ENCODE measurements around the gene CAMK2G.
"Not testable (repeated sequence)": the region's sequence is repeated elsewhere in the genome, so short reads cannot be mapped to it uniquely, and the experiment has no call there.

The CAMK2G gene

DNA sequence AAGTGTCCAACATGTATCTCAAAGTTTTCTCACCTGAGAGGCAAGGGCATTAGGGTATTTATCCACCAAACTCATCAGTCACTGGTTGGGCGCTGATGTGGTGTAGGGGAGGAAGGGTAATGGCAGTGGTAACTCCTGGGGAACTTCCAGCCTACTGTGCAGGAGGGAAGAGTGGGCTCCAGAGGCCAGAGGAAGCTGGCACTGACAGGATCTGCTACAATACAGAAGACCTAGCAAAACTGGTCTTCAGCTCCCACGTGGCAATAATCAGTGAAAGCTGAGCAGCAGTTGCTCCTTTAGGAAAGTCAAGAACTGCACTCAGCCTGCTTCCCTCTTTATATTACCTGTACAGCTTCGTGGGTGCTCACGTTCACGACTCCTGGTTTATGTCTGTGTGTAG lies 17.2 kb upstream of the CAMK2G start:
- no peak overlapping the region for H3K9ac ChIP-seq (ENCODE audit: low read length)
- no peaks in the 10 kb centered on the region for H3K9me3 ChIP-seq (ENCODE audit: low read length)
- H2AFZ ChIP-seq (ENCODE audit: low read length) = no peak overlapping the region
- no peaks in the 10 kb centered on the region for H3K36me3 ChIP-seq (ENCODE audit: insufficient read depth, low read length)
- H3K4me3 ChIP-seq (ENCODE audit: low read depth, low read length, poor library complexity, severe bottlenecking) = no peak overlapping the region
- peaks cover 3% of the 10 kb centered on the region for H3K4me1 ChIP-seq (ENCODE audit: insufficient read depth, low read length, severe bottlenecking)
- no peaks in the 10 kb centered on the region for H3F3A ChIP-seq (ENCODE audit: insufficient read depth, low read length)
- 0 out of 2 replicates have a peak, but pooled peaks cover 7% of the 10 kb centered on the region for H3K27me3 ChIP-seq (ENCODE audit: insufficient read depth, low read length)
- TF ChIP-seq EZH2 (IDR thresholded peaks at IDR 0.05; ENCODE audit: borderline replicate concordance, low read length) = no peak
- TF ChIP-seq, protein P1, sequence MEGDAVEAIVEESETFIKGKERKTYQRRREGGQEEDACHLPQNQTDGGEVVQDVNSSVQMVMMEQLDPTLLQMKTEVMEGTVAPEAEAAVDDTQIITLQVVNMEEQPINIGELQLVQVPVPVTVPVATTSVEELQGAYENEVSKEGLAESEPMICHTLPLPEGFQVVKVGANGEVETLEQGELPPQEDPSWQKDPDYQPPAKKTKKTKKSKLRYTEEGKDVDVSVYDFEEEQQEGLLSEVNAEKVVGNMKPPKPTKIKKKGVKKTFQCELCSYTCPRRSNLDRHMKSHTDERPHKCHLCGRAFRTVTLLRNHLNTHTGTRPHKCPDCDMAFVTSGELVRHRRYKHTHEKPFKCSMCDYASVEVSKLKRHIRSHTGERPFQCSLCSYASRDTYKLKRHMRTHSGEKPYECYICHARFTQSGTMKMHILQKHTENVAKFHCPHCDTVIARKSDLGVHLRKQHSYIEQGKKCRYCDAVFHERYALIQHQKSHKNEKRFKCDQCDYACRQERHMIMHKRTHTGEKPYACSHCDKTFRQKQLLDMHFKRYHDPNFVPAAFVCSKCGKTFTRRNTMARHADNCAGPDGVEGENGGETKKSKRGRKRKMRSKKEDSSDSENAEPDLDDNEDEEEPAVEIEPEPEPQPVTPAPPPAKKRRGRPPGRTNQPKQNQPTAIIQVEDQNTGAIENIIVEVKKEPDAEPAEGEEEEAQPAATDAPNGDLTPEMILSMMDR (IDR thresholded peaks at IDR 0.05; ENCODE audit: low read length) = no peak
- H4K20me1 ChIP-seq (ENCODE audit: insufficient read depth, low read length) = no peaks in the 10 kb centered on the region
- H3K4me2 ChIP-seq (ENCODE audit: low read length) = no peak overlapping the region
- no peaks in the 10 kb centered on the region for H3K9me2 ChIP-seq (ENCODE audit: low read depth, low read length)
- H3K27ac ChIP-seq (ENCODE audit: low read depth, low read length, poor library complexity, severe bottlenecking) = no peak overlapping the region
- no peaks in the 10 kb centered on the region for H3K79me2 ChIP-seq (ENCODE audit: insufficient read depth, low read length)

DNA sequence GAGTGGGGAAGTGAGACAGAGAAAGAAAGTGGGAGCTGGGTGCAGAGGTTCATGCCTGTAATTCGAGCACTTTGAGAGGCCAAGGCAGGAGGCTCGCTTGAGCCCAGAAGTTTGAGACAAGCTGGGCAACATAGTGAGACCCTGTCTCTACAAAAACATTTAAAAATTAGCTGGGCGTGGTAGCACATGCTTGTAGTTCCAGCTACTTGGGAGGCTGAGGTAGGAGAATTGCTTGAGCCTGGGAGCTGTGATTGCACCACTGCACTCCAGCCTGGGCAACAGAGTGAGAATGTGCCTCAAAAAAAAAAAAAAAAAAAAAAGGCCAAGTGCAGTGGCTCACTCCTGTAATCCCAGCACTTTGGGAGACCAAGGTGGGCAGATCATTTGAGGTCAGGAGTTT lies 16.5 kb upstream of the CAMK2G start:
- not testable (repeated sequence) for H3K9me3 ChIP-seq (ENCODE audit: low read length); H4K20me1 ChIP-seq (ENCODE audit: insufficient read depth, low read length); H3K27me3 ChIP-seq (ENCODE audit: insufficient read depth, low read length); H3K27ac ChIP-seq (ENCODE audit: low read depth, low read length, poor library complexity, severe bottlenecking); H3F3A ChIP-seq (ENCODE audit: insufficient read depth, low read length); H3K9me2 ChIP-seq (ENCODE audit: low read depth, low read length); H3K79me2 ChIP-seq (ENCODE audit: insufficient read depth, low read length); H3K4me1 ChIP-seq (ENCODE audit: insufficient read depth, low read length, severe bottlenecking); H3K9ac ChIP-seq (ENCODE audit: low read length); H2AFZ ChIP-seq (ENCODE audit: low read length); H3K4me2 ChIP-seq (ENCODE audit: low read length); H3K4me3 ChIP-seq (ENCODE audit: low read depth, low read length, poor library complexity, severe bottlenecking); H3K36me3 ChIP-seq (ENCODE audit: insufficient read depth, low read length)

DNA sequence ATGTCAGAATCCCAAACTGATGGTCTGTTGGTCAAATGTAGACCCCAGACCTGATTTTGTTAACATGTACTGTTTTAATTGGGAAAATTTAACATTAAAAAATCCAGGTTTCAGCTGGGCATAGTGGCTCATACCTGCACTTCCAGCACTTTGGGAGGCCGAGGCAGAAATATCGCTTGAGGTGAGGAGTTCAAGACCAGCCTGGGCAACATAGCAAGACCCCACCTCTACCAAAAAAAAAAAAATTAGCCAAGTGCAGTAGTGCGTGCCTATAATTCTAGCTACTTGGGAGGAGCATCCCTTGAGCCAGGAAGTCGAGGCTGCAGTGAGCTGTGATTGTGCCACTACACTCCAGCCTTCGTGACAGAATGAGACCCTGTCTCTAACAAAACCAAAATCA lies 15.9 kb upstream of the CAMK2G start:
- Histone ChIP-seq H4K20me1 (ENCODE audit: insufficient read depth, low read length) (no peaks in the 10 kb centered on the region), H2AFZ (ENCODE audit: low read length) (no peak overlapping the region), H3K4me3 (ENCODE audit: low read depth, low read length, poor library complexity, severe bottlenecking) (no peak overlapping the region), H3K9me2 (ENCODE audit: low read depth, low read length) (no peaks in the 10 kb centered on the region), H3K9me3 (ENCODE audit: low read length) (no peaks in the 10 kb centered on the region), H3K27ac (ENCODE audit: low read depth, low read length, poor library complexity, severe bottlenecking) (no peak overlapping the region), H3K4me1 (ENCODE audit: insufficient read depth, low read length, severe bottlenecking) (peaks cover 3% of the 10 kb centered on the region), H3K36me3 (ENCODE audit: insufficient read depth, low read length) (no peaks in the 10 kb centered on the region), H3K4me2 (ENCODE audit: low read length) (no peak overlapping the region), H3K79me2 (ENCODE audit: insufficient read depth, low read length) (no peaks in the 10 kb centered on the region), H3K9ac (ENCODE audit: low read length) (no peak overlapping the region), H3K27me3 (ENCODE audit: insufficient read depth, low read length) (0 out of 2 replicates have a peak, but pooled peaks cover 7% of the 10 kb centered on the region), H3F3A (ENCODE audit: insufficient read depth, low read length) (no peaks in the 10 kb centered on the region)
- TF ChIP-seq EZH2 (IDR thresholded peaks at IDR 0.05; ENCODE audit: borderline replicate concordance, low read length) = no peak
- TF ChIP-seq, protein P1 (IDR thresholded peaks at IDR 0.05; ENCODE audit: low read length) = no peak

DNA sequence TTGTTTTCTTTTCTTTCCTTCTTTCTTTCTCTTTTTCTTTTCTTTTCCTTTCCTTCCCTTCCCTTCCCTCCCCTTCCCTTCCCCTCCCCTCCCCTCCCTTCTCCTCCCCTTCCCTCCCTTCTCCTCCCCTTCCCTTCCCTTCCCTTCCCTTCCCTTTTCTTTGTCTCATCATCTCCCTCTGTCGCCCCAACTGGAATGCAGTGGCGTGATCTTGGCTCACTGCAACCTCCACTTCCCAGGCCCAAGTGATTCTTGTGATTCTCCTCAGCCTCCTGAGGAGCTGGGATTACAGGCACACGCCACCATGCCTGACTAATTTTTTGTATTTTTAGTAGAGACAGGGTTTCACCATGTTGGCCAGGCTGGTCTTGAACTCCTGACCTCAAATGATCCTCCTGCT lies 15.1 kb upstream of the CAMK2G start:
- not testable (repeated sequence) for H3K9ac ChIP-seq (ENCODE audit: low read length); H3K27ac ChIP-seq (ENCODE audit: low read depth, low read length, poor library complexity, severe bottlenecking); H3K9me2 ChIP-seq (ENCODE audit: low read depth, low read length); H3K27me3 ChIP-seq (ENCODE audit: insufficient read depth, low read length); H3K36me3 ChIP-seq (ENCODE audit: insufficient read depth, low read length); H3K4me1 ChIP-seq (ENCODE audit: insufficient read depth, low read length, severe bottlenecking); H3K79me2 ChIP-seq (ENCODE audit: insufficient read depth, low read length); H3K4me3 ChIP-seq (ENCODE audit: low read depth, low read length, poor library complexity, severe bottlenecking); H3K4me2 ChIP-seq (ENCODE audit: low read length); H2AFZ ChIP-seq (ENCODE audit: low read length); H3F3A ChIP-seq (ENCODE audit: insufficient read depth, low read length); H3K9me3 ChIP-seq (ENCODE audit: low read length); H4K20me1 ChIP-seq (ENCODE audit: insufficient read depth, low read length)
